Right cardiac atrium (tissue), 5 donors: Measurements from ENCODE around the gene TJAP1. TPM values are rescaled to one million over a fixed set of nuclear protein-coding genes. Genes with fewer than 3 reads are reported as not detected.

Experiments
- ATAC-seq, 2 donors: fragments of 200-7000 bp; cut with Tn5 transposase; one replicate each; pipeline versions ENCODE4 v1.8.0 to v1.9.1; 2020; ENCODE audit warnings: moderate library complexity in 2 of 2, mild to moderate bottlenecking in 1 of 2
- DNase-seq, 3 donors: peaks; one replicate each; pipeline ENCODE4 v3.0.0-alpha.2; 2020
- H3K27ac ChIP-seq: one replicate; pipeline ENCODE4 v1.5.1; 2013; ENCODE audit warnings: mild to moderate bottlenecking, low read length, control low read depth, moderate library complexity
- H3K27me3 ChIP-seq: one replicate; pipeline ENCODE4 v1.6.1; 2013; ENCODE audit not compliant: control insufficient read depth, insufficient read depth
- H3K4me1 ChIP-seq: one replicate; pipeline ENCODE4 v1.6.1; 2013; ENCODE audit warnings: low read length; ENCODE audit not compliant: control insufficient read depth, insufficient read depth
- H3K4me3 ChIP-seq: one replicate; pipeline ENCODE4 v1.5.1; 2013; ENCODE audit warnings: low read length, control low read depth
- H3K9me3 ChIP-seq: one replicate; pipeline ENCODE4 v1.6.1; 2013; ENCODE audit warnings: low read length; ENCODE audit not compliant: control insufficient read depth
- WGBS: extraction: QIAGEN DNeasy Blood & Tissue Kit; methylation state at CpG from one replicate; pipeline ENCODE4 v1.1.7; 2013; 5-methylcytosine and 5-hydroxymethylcytosine counted together
- intact Hi-C, 4 donors: fragments of 100-400 bp; cut with DNase I; formaldehyde crosslinking; loops; one replicate each; pipeline versions ENCODE4 v1.11.0 to v1.14.0; 2022 to 2023
- polyA plus RNA-seq: library from polyadenylated mRNA; stranded (reverse); fragments of 200-250 nt; gene quantifications from one replicate; pipeline ENCODE4 v1.2.3, GENCODE V29; 2013
- total RNA-seq, 4 donors: library from RNA; stranded (reverse); fragmentation: NEBNext Ultra II Directional; extraction: Animal tissue kit (Norgen Biotek cat#: 25700); gene quantifications; one replicate each; pipeline ENCODE4 v1.2.1, GENCODE V29; 2021
- donor health status: healthy with polysubstance abuse.
- donor health status: DM: no; HTN: yes; CAD: no.
- donor health status: DM: no; HTN: no; CAD: no.
- donor health status: DM: no; HTN: yes; CAD: no; lungs with severe emphysema.
- donor health status: DM: yes; HTN: yes; CAD: no.

TJAP1 gene
- total and polyA plus RNA-seq, 5 donors = 15.5 to 23.9 (median 19.9) TPM

GRCh38 chr6:43511824-43512415, 34.5 kb downstream of the TJAP1 start:
- 28% methylated on average over 11 of the region's 11 CpGs for WGBS
- Histone ChIP-seq H3K9me3 (no peaks in the 10 kb centered on the region), H3K4me3 (no peak overlapping the region), H3K27me3 (no peaks in the 10 kb centered on the region), H3K4me1 (peaks cover 24% of the 10 kb centered on the region), H3K27ac (peak overlapping the region; percentile 33)
- ATAC-seq (peak in 1 of 2 donors; percentile 0), DNase-seq (peak in 2 of 3 donors; percentile 79 to 81)
- intact Hi-C loops = no loop called here

DNA sequence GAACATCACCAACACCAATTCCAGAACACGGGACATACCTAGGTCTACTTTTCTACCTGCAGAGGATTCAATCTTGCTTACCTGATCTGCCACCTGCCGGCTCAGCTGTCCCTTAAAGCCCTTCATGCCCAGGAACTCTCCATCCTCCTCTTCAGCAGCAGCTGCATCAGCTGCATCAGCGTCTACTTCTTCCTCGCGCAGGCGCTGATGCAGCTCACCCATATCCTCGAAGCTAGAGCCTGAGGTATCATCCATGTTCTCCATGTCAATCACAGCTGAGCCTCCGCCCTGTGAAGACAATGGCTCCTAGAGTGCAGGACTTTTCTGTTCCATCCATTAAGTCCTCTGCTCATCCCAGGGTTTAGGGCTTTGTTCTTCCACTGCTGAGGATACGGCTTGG, 38.4 kb downstream of the TJAP1 start:
- DNase-seq = no peak
- no peaks in the 10 kb centered on the region for H3K9me3 ChIP-seq
- peak overlapping the region; percentile 84 for H3K4me3 ChIP-seq
- 63% methylated on average over 9 of the region's 9 CpGs for WGBS
- H3K27ac ChIP-seq = no peak overlapping the region
- H3K27me3 ChIP-seq = no peaks in the 10 kb centered on the region
- ATAC-seq = no peak
- intact Hi-C loops = no loop called here
- H3K4me1 ChIP-seq = peaks cover 17% of the 10 kb centered on the region

GRCh38 chr6:43516367-43516696, 39.0 kb downstream of the TJAP1 start:
- ATAC-seq (peak in 1 of 2 donors; percentile 4), DNase-seq (no peak)
- under 1% methylated on average over 10 of the region's 10 CpGs for WGBS
- H3K27ac ChIP-seq = peak overlapping the region; percentile 89
- no peaks in the 10 kb centered on the region for H3K27me3 ChIP-seq
- H3K9me3 ChIP-seq = no peaks in the 10 kb centered on the region
- intact Hi-C loops = no loop called here
- H3K4me3 ChIP-seq = peak overlapping the region; percentile 84
- peaks cover 16% of the 10 kb centered on the region for H3K4me1 ChIP-seq

DNA sequence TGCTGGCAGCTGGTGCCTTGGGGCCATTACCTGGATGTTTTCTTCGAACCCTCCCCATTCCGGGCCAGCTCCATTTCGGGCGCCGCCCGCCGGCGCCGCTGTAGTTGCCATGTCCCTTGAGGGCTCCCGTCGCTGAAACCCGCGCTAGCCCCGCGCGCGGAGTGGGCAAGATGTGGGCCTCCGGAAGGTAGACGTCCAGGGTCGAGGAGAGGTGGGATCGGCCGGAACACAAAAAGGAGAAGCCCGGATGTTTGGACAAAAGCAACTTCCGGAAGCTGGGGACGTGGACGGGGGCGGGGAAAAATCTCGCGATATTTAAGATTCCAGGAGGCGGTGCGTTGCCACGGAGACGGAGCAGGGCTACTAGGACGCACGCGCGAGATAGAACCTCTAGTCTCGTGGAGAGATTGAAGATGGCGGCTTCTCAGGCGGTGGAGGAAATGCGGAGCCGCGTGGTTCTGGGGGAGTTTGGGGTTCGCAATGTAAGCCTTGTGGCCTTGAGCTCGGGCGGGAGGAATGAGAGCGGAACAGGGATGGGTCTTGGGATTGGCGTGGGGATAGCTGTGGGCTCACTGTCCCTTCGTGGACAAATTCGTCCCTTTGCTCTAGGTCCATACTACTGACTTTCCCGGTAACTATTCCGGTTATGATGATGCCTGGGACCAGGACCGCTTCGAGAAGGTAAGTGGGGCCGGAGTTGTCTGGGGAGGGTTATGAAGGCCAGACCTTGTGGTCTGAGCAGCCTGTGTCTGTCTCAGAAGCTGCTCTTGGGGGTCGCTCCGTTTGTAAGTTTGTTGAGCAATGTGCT, 39.5 kb downstream of the TJAP1 start, which contains the start of the genes POLR1C and YIPF3:
TSS of gene POLR1C (plus strand) at position 393 of the 808 bp plus-strand sequence. CDS start at position 414, 21 bp downstream.
TSS of gene YIPF3 (minus strand) at position 230 of the 808 bp plus-strand sequence. CDS start at position 111, 119 bp downstream.
- H3K9me3 ChIP-seq = no peaks in the 10 kb centered on the region
- ATAC-seq (peak; percentile 94 to 96), DNase-seq (peak; percentile 97 to 99 (median 98))
- peak within 1 kb of the TSS; percentile 89 for H3K27ac ChIP-seq
- no peaks in the 10 kb centered on the region for H3K27me3 ChIP-seq
- peak within 1 kb of the TSS; percentile 84 for H3K4me3 ChIP-seq
- peaks cover 14% of the 10 kb centered on the region for H3K4me1 ChIP-seq
- intact Hi-C loops = no loop called here
- under 1% methylated on average over 57 of the region's 57 CpGs for WGBS

GRCh38 chr6:43517505-43518357, 40.4 kb downstream of the TJAP1 start:
- Histone ChIP-seq H3K27me3 (no peaks in the 10 kb centered on the region), H3K4me1 (peaks cover 9% of the 10 kb centered on the region), H3K4me3 (peak overlapping the region; percentile 84), H3K27ac (no peak overlapping the region), H3K9me3 (no peaks in the 10 kb centered on the region)
- WGBS = 5% methylated on average over 10 of the region's 10 CpGs
- no peak for DNase-seq
- peak in 1 of 2 donors; percentile 2 for ATAC-seq
- intact Hi-C loops = no loop called here

- Histone ChIP-seq H3K27me3 (no peaks in the 10 kb centered on the region), H3K9me3 (no peaks in the 10 kb centered on the region), H3K27ac (no peak overlapping the region), H3K4me3 (no peak overlapping the region), H3K4me1 (peaks cover 9% of the 10 kb centered on the region)
- 89% methylated on average over 8 of the region's 8 CpGs for WGBS
- ATAC-seq (no peak), DNase-seq (no peak)
- intact Hi-C loops = no loop called here
Measured at GRCh38 chr6:43520097-43520496, 42.7 kb downstream of the TJAP1 start.

GRCh38 chr6:43521836-43522235, 44.5 kb downstream of the TJAP1 start:
- DNase-seq (no peak), ATAC-seq (no peak)
- peak overlapping the region; percentile 24 for H3K27ac ChIP-seq
- no peaks in the 10 kb centered on the region for H3K27me3 ChIP-seq
- H3K4me3 ChIP-seq = no peak overlapping the region
- intact Hi-C loops = no loop called here
- H3K4me1 ChIP-seq = peaks cover 2% of the 10 kb centered on the region
- no peaks in the 10 kb centered on the region for H3K9me3 ChIP-seq
- WGBS = 56% methylated on average over 2 of the region's 2 CpGs

- H3K27ac ChIP-seq = no peak overlapping the region
- H3K27me3 ChIP-seq = no peaks in the 10 kb centered on the region
- no peak for DNase-seq
- H3K9me3 ChIP-seq = no peaks in the 10 kb centered on the region
- peak in 1 of 2 donors; percentile 12 for ATAC-seq
- 76% methylated on average over 8 of the region's 8 CpGs for WGBS
- intact Hi-C loops = no loop called here
- H3K4me1 ChIP-seq = peaks cover 2% of the 10 kb centered on the region
- no peak overlapping the region for H3K4me3 ChIP-seq
Measured at GRCh38 chr6:43522547-43523261, 45.3 kb downstream of the TJAP1 start.

GRCh38 chr6:43523284-43523683, 45.9 kb downstream of the TJAP1 start:
- no peak for ATAC-seq
- intact Hi-C loops = no loop called here
- no peak overlapping the region for H3K27ac ChIP-seq
- DNase-seq = no peak
- no peaks in the 10 kb centered on the region for H3K9me3 ChIP-seq
- 90% methylated on average over 3 of the region's 3 CpGs for WGBS
- no peak overlapping the region for H3K4me3 ChIP-seq
- H3K27me3 ChIP-seq = no peaks in the 10 kb centered on the region
- peaks cover 2% of the 10 kb centered on the region for H3K4me1 ChIP-seq

- Histone ChIP-seq H3K4me3 (no peak overlapping the region), H3K27ac (no peak overlapping the region), H3K27me3 (no peaks in the 10 kb centered on the region), H3K4me1 (peaks cover 2% of the 10 kb centered on the region), H3K9me3 (no peaks in the 10 kb centered on the region)
- 84% methylated on average over 10 of the region's 10 CpGs for WGBS
- intact Hi-C loops = no loop called here
- ATAC-seq (no peak), DNase-seq (no peak)
Measured at GRCh38 chr6:43524483-43524961, 47.2 kb downstream of the TJAP1 start.
